ENCODE results near the gene FAR2. TPM values are rescaled to one million over a fixed set of nuclear protein-coding genes. Genes with fewer than 3 reads are reported as not detected.
A peak's percentile ranks its signal among the peaks of the same experiment; 100 is the strongest.

FAR2 gene
- total RNA-seq, 6 experiments from 2014 or later = 0.17 to 14.0 (median 8.5) TPM

DNA sequence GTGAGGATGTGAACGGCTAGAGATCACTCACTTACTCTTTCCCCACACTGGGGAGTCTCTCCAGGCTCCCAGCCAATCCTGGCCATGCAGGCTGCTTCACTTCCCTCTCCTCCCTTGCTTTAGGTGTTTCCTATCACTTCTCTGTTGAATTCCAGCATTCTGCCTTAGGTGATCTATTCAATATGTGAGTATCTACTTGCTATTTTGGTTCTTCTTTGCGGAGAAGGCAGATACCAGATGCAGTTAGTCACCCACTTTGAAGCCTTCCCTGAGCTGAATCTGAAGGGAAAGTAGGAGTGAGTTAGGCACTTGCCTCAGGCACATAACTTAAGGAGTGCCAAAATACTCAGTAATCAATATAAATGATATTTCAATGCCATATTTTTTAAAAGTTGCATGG, 36.0 kb upstream of the FAR2 start:
- no peak for TF ChIP-seq CTCF (IDR thresholded peaks at IDR 0.05)
- no peaks in the 10 kb centered on the region; the same call in 1 of the 2 replicates for H3K36me3 Mint-ChIP-seq (ENCODE audit: low read depth)
- H3K27ac Mint-ChIP-seq = no peak overlapping the region
- DNase-seq = no peak
- H3K27me3 Mint-ChIP-seq (ENCODE audit: insufficient read depth) = no peaks in the 10 kb centered on the region; the same call in 1 of the 2 replicates
- no peak overlapping the region for H3K4me3 Mint-ChIP-seq
- H3K4me1 Mint-ChIP-seq (ENCODE audit: low read depth) = peaks cover 12% of the 10 kb centered on the region; the same call in 1 of the 2 replicates
- H3K9me3 Mint-ChIP-seq = peaks cover 50% of the 10 kb centered on the region

- Mint-ChIP-seq H3K27ac (no peak overlapping the region), H3K4me3 (no peak overlapping the region), H3K36me3 (ENCODE audit: low read depth) (no peaks in the 10 kb centered on the region; the same call in 1 of the 2 replicates), H3K9me3 (peaks cover 43% of the 10 kb centered on the region), H3K27me3 (ENCODE audit: insufficient read depth) (no peaks in the 10 kb centered on the region), H3K4me1 (ENCODE audit: low read depth) (peaks cover 12% of the 10 kb centered on the region; the same call in 1 of the 2 replicates)
- no peak for TF ChIP-seq CTCF (IDR thresholded peaks at IDR 0.05)
- DNase-seq = no peak
Measured at GRCh38 chr12:29116414-29116813, 32.7 kb upstream of the FAR2 start.

- Mint-ChIP-seq H3K9me3 (peaks cover 17% of the 10 kb centered on the region), H3K27me3 (ENCODE audit: insufficient read depth) (no peaks in the 10 kb centered on the region; the same call in 1 of the 2 replicates), H3K4me3 (no peak overlapping the region), H3K36me3 (ENCODE audit: low read depth) (no peaks in the 10 kb centered on the region; the same call in 1 of the 2 replicates), H3K27ac (no peak overlapping the region), H3K4me1 (ENCODE audit: low read depth) (peaks cover 30% of the 10 kb centered on the region; the same call in 1 of the 2 replicates)
- no peak for DNase-seq
- TF ChIP-seq CTCF (IDR thresholded peaks at IDR 0.05) = no peak
Measured at GRCh38 chr12:29131539-29131938, 17.5 kb upstream of the FAR2 start.

DNA sequence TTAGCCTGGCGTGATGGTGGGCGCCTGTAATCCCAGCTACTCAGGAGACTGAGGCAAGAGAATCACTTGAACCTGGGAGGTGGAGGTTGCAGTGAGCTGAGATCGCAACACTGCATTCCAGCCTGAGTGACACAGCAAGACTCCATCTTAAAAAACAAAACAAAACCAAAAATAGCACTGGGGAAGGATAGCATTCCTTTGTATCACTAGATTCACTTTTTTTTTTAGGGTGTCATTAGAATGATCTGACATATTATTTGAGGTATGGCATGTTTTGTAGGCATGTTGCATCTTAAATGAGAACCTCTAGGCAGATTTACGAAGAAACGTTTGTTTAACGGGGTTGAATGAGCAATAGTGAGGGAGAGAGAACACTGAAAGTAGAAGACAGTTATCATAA, 16.8 kb upstream of the FAR2 start:
- no peak for DNase-seq
- Mint-ChIP-seq H3K27me3 (ENCODE audit: insufficient read depth) (no peaks in the 10 kb centered on the region; the same call in 1 of the 2 replicates), H3K4me3 (peak overlapping the region; percentile 52; the same call in 1 of the 2 replicates), H3K27ac (peak overlapping the region; percentile 61; the same call in 1 of the 2 replicates), H3K4me1 (ENCODE audit: low read depth) (peaks cover 38% of the 10 kb centered on the region; the same call in 1 of the 2 replicates), H3K9me3 (peaks cover 23% of the 10 kb centered on the region), H3K36me3 (ENCODE audit: low read depth) (peaks cover 5% of the 10 kb centered on the region)
- TF ChIP-seq CTCF (IDR thresholded peaks at IDR 0.05) = no peak

- TF ChIP-seq CTCF (IDR thresholded peaks at IDR 0.05) = no peak
- no peak overlapping the region; the same call in 1 of the 2 replicates for H3K27ac Mint-ChIP-seq
- H3K27me3 Mint-ChIP-seq (ENCODE audit: insufficient read depth) = no peaks in the 10 kb centered on the region; the same call in 1 of the 2 replicates
- peaks cover 5% of the 10 kb centered on the region for H3K36me3 Mint-ChIP-seq (ENCODE audit: low read depth)
- peaks cover 26% of the 10 kb centered on the region for H3K9me3 Mint-ChIP-seq
- DNase-seq = no peak
- peaks cover 38% of the 10 kb centered on the region; the same call in 1 of the 2 replicates for H3K4me1 Mint-ChIP-seq (ENCODE audit: low read depth)
- H3K4me3 Mint-ChIP-seq = no peak overlapping the region; the same call in 1 of the 2 replicates
Measured at GRCh38 chr12:29133181-29133580, 15.9 kb upstream of the FAR2 start.

Measured in HFFc6 (cell line).